ENCODE results near the gene BCL7A. TPM values are rescaled to one million over a fixed set of nuclear protein-coding genes. Genes with fewer than 3 reads are reported as not detected.

BCL7A gene
- total RNA-seq, 1 experiment from 2014 or later: 31.6 TPM

- Histone ChIP-seq H3K36me3 (ENCODE audit: low read depth, low read length) (peaks cover 2% of the 10 kb centered on the region; the same call in 1 of the 2 replicates), H3K9me2 (replicated peaks; ENCODE audit: low read length) (no peaks in the 10 kb centered on the region), H3F3A (ENCODE audit: low read length, unreplicated experiment) (no peaks in the 10 kb centered on the region), H3K4me2 (ENCODE audit: low read length) (no peak overlapping the region), H2AFZ (ENCODE audit: low read length) (no peak overlapping the region), H3K27ac (ENCODE audit: low read length) (peak overlapping the region; percentile 24), H3K9ac (ENCODE audit: low read length) (no peak overlapping the region), H3K79me2 (ENCODE audit: low read length) (peaks cover 91% of the 10 kb centered on the region), H4K20me1 (ENCODE audit: low read length) (peaks cover 21% of the 10 kb centered on the region; the same call in 1 of the 2 replicates), H3K4me3 (ENCODE audit: low read length) (no peak overlapping the region), H3K27me3 (ENCODE audit: low read length) (no peaks in the 10 kb centered on the region), H3K9me3 (ENCODE audit: low read length) (no peaks in the 10 kb centered on the region), H3K4me1 (ENCODE audit: insufficient read depth, low read length) (peaks cover 11% of the 10 kb centered on the region)
- ChIA-PET POLR2A (ENCODE audit: unreplicated experiment) (interaction anchor here (0.5 to 1.7 kb wide), 3 partner anchors 17 to 20 kb away, joined by 3 to 5 read pairs (median 4); no protein-coding TSS in a partner anchor), CTCF (no interaction called here)
- no TSS peak for BruUV-seq (replicated peaks)
- peak; percentile 45 for DNase-seq
- peak; percentile 75 for ATAC-seq
- intact Hi-C loops (cut with micrococcal nuclease): no loop called here
- TF ChIP-seq EZH2 (IDR thresholded peaks at IDR 0.05; ENCODE audit: low read length, unreplicated experiment) (no peak), EZH2phosphoT487 (IDR thresholded peaks at IDR 0.05; ENCODE audit: borderline replicate concordance, low read length) (no peak), CTCF (conservative IDR thresholded peaks at IDR 0.05; ENCODE audit: low read depth, low read length) (no peak)
Measured at GRCh38 chr12:122097927-122098756, 76.5 kb downstream of the BCL7A start.

DNA sequence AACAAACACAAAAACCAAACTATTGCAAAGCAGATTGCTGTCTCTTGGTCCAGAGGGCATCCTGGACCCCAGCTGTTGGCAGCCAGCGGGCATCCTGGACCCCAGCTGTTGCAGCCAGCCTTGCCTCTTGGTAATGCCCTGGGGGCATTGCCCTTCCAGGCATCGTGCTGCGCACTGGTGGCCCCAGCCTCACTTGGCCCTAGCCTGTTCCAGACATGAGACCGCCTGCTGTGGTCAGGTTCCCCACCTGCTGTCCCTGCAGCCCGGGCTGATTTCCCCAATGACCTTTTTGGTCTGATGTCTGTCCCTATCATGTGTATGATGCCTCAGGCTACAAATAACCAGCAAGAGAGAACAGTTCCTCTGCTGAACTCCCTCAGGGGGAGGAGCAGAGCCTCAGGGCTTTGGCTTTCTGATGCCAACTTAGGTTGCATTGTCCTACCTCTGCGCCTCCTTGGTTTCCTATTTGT lies 77.6 kb downstream of the BCL7A start:
- CTCF ChIA-PET: no interaction called here
- intact Hi-C loops (cut with micrococcal nuclease): no loop called here
- H3K4me2 ChIP-seq (ENCODE audit: low read length): no peak overlapping the region
- no peaks in the 10 kb centered on the region for H3F3A ChIP-seq (ENCODE audit: low read length, unreplicated experiment)
- no peaks in the 10 kb centered on the region for H3K27me3 ChIP-seq (ENCODE audit: low read length)
- no peaks in the 10 kb centered on the region for H3K9me2 ChIP-seq (replicated peaks; ENCODE audit: low read length)
- no peak overlapping the region for H3K9ac ChIP-seq (ENCODE audit: low read length)
- no peak overlapping the region for H2AFZ ChIP-seq (ENCODE audit: low read length)
- H4K20me1 ChIP-seq (ENCODE audit: low read length): peaks cover 23% of the 10 kb centered on the region; the same call in 1 of the 2 replicates
- no peaks in the 10 kb centered on the region for H3K9me3 ChIP-seq (ENCODE audit: low read length)
- DNase-seq (no peak), ATAC-seq (no peak)
- H3K4me3 ChIP-seq (ENCODE audit: low read length): no peak overlapping the region
- H3K36me3 ChIP-seq (ENCODE audit: low read depth, low read length): peaks cover 2% of the 10 kb centered on the region; the same call in 1 of the 2 replicates
- no peak overlapping the region for H3K27ac ChIP-seq (ENCODE audit: low read length)
- TF ChIP-seq CTCF (conservative IDR thresholded peaks at IDR 0.05; ENCODE audit: low read depth, low read length) (no peak), EZH2phosphoT487 (IDR thresholded peaks at IDR 0.05; ENCODE audit: borderline replicate concordance, low read length) (no peak), EZH2 (IDR thresholded peaks at IDR 0.05; ENCODE audit: low read length, unreplicated experiment) (no peak)
- H3K79me2 ChIP-seq (ENCODE audit: low read length): peaks cover 90% of the 10 kb centered on the region
- POLR2A ChIA-PET (ENCODE audit: unreplicated experiment): no interaction called here
- H3K4me1 ChIP-seq (ENCODE audit: insufficient read depth, low read length): peaks cover 11% of the 10 kb centered on the region
- no TSS peak for BruUV-seq (replicated peaks)

DNA sequence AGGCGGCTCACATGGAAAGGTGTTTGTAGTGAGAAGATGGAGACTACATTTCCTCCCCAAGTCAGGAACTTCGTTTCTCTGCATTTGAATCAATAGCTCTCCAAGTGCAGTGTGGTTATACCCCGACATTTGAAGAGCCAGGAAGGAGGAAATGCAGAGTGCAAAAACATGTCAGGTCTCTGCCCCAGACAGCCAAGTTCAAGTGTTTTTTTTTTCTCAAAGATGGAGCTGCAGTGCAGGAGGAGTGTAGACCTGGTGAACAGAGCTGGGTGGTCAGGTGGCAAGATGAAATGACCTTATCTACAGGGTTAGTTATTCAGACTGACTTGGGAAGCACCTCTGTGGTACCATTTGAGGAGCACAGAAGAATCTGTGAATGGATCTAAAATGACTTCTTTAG lies 78.2 kb downstream of the BCL7A start:
- Histone ChIP-seq H3K4me2 (ENCODE audit: low read length) (no peak overlapping the region), H3K4me3 (ENCODE audit: low read length) (no peak overlapping the region), H3K9me3 (ENCODE audit: low read length) (no peaks in the 10 kb centered on the region), H3K27ac (ENCODE audit: low read length) (no peak overlapping the region), H3K27me3 (ENCODE audit: low read length) (no peaks in the 10 kb centered on the region), H3K9me2 (replicated peaks; ENCODE audit: low read length) (no peaks in the 10 kb centered on the region), H3F3A (ENCODE audit: low read length, unreplicated experiment) (no peaks in the 10 kb centered on the region), H3K4me1 (ENCODE audit: insufficient read depth, low read length) (peaks cover 11% of the 10 kb centered on the region), H3K79me2 (ENCODE audit: low read length) (peaks cover 88% of the 10 kb centered on the region), H3K9ac (ENCODE audit: low read length) (no peak overlapping the region), H3K36me3 (ENCODE audit: low read depth, low read length) (peaks cover 2% of the 10 kb centered on the region; the same call in 1 of the 2 replicates), H2AFZ (ENCODE audit: low read length) (no peak overlapping the region), H4K20me1 (ENCODE audit: low read length) (peaks cover 23% of the 10 kb centered on the region; the same call in 1 of the 2 replicates)
- DNase-seq (no peak), ATAC-seq (no peak)
- no TSS peak for BruUV-seq (replicated peaks)
- ChIA-PET CTCF (no interaction called here), POLR2A (ENCODE audit: unreplicated experiment) (no interaction called here)
- TF ChIP-seq EZH2phosphoT487 (IDR thresholded peaks at IDR 0.05; ENCODE audit: borderline replicate concordance, low read length) (no peak), CTCF (conservative IDR thresholded peaks at IDR 0.05; ENCODE audit: low read depth, low read length) (no peak), EZH2 (IDR thresholded peaks at IDR 0.05; ENCODE audit: low read length, unreplicated experiment) (no peak)
- intact Hi-C loops (cut with micrococcal nuclease): no loop called here
